GM12878 (cell line): ENCODE data around the gene GPATCH2L.

Experiments used
- CHD1 ChIP-seq: IDR thresholded peaks from 2 replicates; pipeline ENCODE4 v1.6.1; 2012; ENCODE audit warnings: low read depth, low read length, improper control_type of control experiment
- CHD4 ChIP-seq: fragments of 200-600 bp; sonication (generic); IDR thresholded peaks from 2 replicates; pipeline ENCODE4 v1.6.1; 2016; ENCODE audit warnings: mild to moderate bottlenecking
- CTCF ChIP-seq, 3 experiments: IDR thresholded peaks in 2 of 3; conservative IDR thresholded peaks in 1 of 3; 2 replicates each; pipeline ENCODE4 v1.5.1; 2011; ENCODE audit warnings: low read depth in 3 of 3, low read length in 3 of 3, mild to moderate bottlenecking in 3 of 3, control low read depth in 2 of 3, moderate library complexity in 2 of 3, inconsistent platforms in 1 of 3, mixed read lengths in 1 of 3; ENCODE audit not compliant: control insufficient read depth in 2 of 3, insufficient read depth in 1 of 3; ENCODE audit errors: extremely low read depth in 1 of 3
- GABPA ChIP-seq: IDR thresholded peaks from 2 replicates; pipeline ENCODE4 v1.6.1; 2014; ENCODE audit warnings: antibody characterized with exemption, low read depth, mild to moderate bottlenecking, inconsistent platforms
- JUNB ChIP-seq: IDR thresholded peaks from 2 replicates; pipeline ENCODE4 v1.6.1; 2016; ENCODE audit warnings: antibody characterized with exemption, mild to moderate bottlenecking
- KDM1A ChIP-seq: fragments of 200-600 bp; sonication (generic); IDR thresholded peaks from 2 replicates; pipeline ENCODE4 v1.6.1; 2016; ENCODE audit warnings: borderline replicate concordance
- USF2 ChIP-seq: IDR thresholded peaks from 2 replicates; pipeline ENCODE4 v1.6.1; 2011; ENCODE audit warnings: low read depth, low read length, improper control_type of control experiment, borderline replicate concordance
- ZNF274 ChIP-seq: IDR thresholded peaks from one replicate; pipeline ENCODE4 v1.8.0; 2011; ENCODE audit not compliant: insufficient read length, insufficient read depth
- ZSCAN29 ChIP-seq: fragments of 450-650 bp; IDR thresholded peaks from 2 replicates; pipeline ENCODE4 v1.6.1; 2017; ENCODE audit warnings: mild to moderate bottlenecking, moderate library complexity
- ZZZ3 ChIP-seq: IDR thresholded peaks from 2 replicates; pipeline ENCODE4 v1.6.1; 2011; ENCODE audit warnings: low read depth; ENCODE audit not compliant: control insufficient read depth, insufficient read length

- TF ChIP-seq ZZZ3: no peak
- TF ChIP-seq KDM1A: no peak
- TF ChIP-seq CHD4: no peak
- no peak for TF ChIP-seq USF2
- TF ChIP-seq JUNB: no peak
- TF ChIP-seq CTCF (IDR thresholded peaks at IDR 0.05 in 2 of 3, conservative IDR thresholded peaks at IDR 0.05 in 1 of 3; ENCODE audit: control insufficient read depth in 2 of 3, extremely low read depth in 1 of 3, insufficient read depth in 1 of 3, low read depth in 3 of 3, low read length in 3 of 3): no peak
- TF ChIP-seq ZNF274: no peak
- TF ChIP-seq ZSCAN29: no peak
- no peak for TF ChIP-seq GABPA
- no peak for TF ChIP-seq CHD1
Measured at GRCh38 chr14:76253111-76253510, 101.4 kb downstream of the GPATCH2L start.
